Mammary epithelial cell (primary cell): ENCODE results near the gene MAT2A.

Source experiments
- EZH2 ChIP-seq: IDR thresholded peaks from 2 replicates; pipeline ENCODE4 v1.6.1; 2012; ENCODE audit warnings: low read length, inconsistent platforms, borderline replicate concordance
- TF ChIP-seq, protein P1 (sequence below), 2 donors: IDR thresholded peaks in 1 of 2; conservative IDR thresholded peaks in 1 of 2; 2 replicates each; pipeline ENCODE4 v1.5.1; 2011 to 2012; ENCODE audit warnings: inconsistent platforms in 2 of 2, low read length in 2 of 2, mild to moderate bottlenecking in 2 of 2, control low read depth in 1 of 2, low read depth in 1 of 2; ENCODE audit not compliant: insufficient read depth in 1 of 2; ENCODE audit errors: extremely low read depth in 1 of 2

DNA sequence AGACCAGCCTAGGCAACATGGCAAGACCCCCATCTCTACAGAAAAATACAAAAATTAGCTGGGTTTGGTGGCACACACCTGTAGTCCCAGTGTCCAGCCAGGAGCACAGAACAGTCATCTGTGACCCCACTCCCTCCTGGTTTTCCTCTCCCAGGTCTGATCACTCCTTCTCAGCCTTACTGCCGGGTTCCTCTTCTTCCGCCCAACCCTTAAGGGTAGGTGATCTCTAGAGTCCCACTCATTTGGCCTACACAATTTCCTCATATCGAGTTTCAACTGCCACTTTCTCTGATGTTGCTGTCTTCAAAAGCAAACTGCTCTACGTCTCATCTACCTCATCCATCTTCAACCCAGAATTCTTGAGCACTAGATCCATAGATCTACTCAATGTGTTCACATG is 13.4 kb upstream of the MAT2A start:
- TF ChIP-seq, protein P1, sequence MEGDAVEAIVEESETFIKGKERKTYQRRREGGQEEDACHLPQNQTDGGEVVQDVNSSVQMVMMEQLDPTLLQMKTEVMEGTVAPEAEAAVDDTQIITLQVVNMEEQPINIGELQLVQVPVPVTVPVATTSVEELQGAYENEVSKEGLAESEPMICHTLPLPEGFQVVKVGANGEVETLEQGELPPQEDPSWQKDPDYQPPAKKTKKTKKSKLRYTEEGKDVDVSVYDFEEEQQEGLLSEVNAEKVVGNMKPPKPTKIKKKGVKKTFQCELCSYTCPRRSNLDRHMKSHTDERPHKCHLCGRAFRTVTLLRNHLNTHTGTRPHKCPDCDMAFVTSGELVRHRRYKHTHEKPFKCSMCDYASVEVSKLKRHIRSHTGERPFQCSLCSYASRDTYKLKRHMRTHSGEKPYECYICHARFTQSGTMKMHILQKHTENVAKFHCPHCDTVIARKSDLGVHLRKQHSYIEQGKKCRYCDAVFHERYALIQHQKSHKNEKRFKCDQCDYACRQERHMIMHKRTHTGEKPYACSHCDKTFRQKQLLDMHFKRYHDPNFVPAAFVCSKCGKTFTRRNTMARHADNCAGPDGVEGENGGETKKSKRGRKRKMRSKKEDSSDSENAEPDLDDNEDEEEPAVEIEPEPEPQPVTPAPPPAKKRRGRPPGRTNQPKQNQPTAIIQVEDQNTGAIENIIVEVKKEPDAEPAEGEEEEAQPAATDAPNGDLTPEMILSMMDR (conservative IDR thresholded peaks at IDR 0.05 in 1 of 2, IDR thresholded peaks at IDR 0.05 in 1 of 2; ENCODE audit: extremely low read depth in 1 of 2, insufficient read depth in 1 of 2, low read depth in 1 of 2, low read length in 2 of 2), result no peak
- no peak for TF ChIP-seq EZH2
